Endothelial cell of umbilical vein (primary cell): Measurements from ENCODE around the gene RFX7. TPM values are rescaled to one million over a fixed set of nuclear protein-coding genes. Genes with fewer than 3 reads are reported as not detected.

Experiments
- BruUV-seq: library from RNA; stranded (reverse); fragments of 400-500 nt; replicated peaks from 2 replicates; lab custom pipeline; 2021; lab: Mats Ljungman, UMichigan
- CTCF ChIA-PET: fragments of 300-600, 350-600 bp; sonication (Branson Sonifier 250); formaldehyde crosslinking; loops from one replicate; lab custom pipeline; 2021; ENCODE audit warnings: antibody characterized with exemption, inconsistent platforms; lab: Charles Lee
- POLR2A ChIA-PET: fragments of 300-600, 350-600 bp; sonication (Branson Sonifier 250); formaldehyde crosslinking; loops from one replicate; lab custom pipeline; 2021; ENCODE audit warnings: antibody characterized with exemption, inconsistent platforms; lab: Charles Lee
- DNase-seq: peaks from one replicate; pipeline ENCODE4 v3.0.0-alpha.2; 2011; ENCODE audit warnings: low read depth, low spot score
- FAIRE-seq: peaks from 2 replicates; lab custom pipeline; 2011; peaks lifted over from hg19 to GRCh38; lab: Jason Lieb, UNC
- H2AFZ ChIP-seq: 2 replicates; pipeline ENCODE4 v1.6.0; 2012; ENCODE audit warnings: low read depth, low read length, control low read depth, inconsistent platforms
- H3K27ac ChIP-seq: 2 replicates; pipeline ENCODE4 v1.5.1; 2011; ENCODE audit warnings: low read depth, mild to moderate bottlenecking, control low read depth, low read length, moderate library complexity; ENCODE audit not compliant: insufficient read depth
- H3K27me3 ChIP-seq, 2 experiments: 2 replicates each; pipeline versions ENCODE4 v1.6.0 to v1.6.1; 2011; ENCODE audit warnings: low read length in 2 of 2, mixed read lengths in 1 of 2; ENCODE audit not compliant: control insufficient read depth in 2 of 2, insufficient read depth in 2 of 2
- H3K36me3 ChIP-seq, 2 experiments: 2 replicates in 1 of 2; 3 replicates in 1 of 2; pipeline ENCODE4 v1.5.1; 2011; ENCODE audit warnings: low read length in 2 of 2, mild to moderate bottlenecking in 1 of 2, moderate library complexity in 1 of 2; ENCODE audit not compliant: control insufficient read depth in 2 of 2, insufficient read depth in 2 of 2; ENCODE audit errors: extremely low read depth in 1 of 2
- H3K4me1 ChIP-seq: 3 replicates; pipeline ENCODE4 v1.5.1; 2011; ENCODE audit warnings: mild to moderate bottlenecking, low read length; ENCODE audit not compliant: control insufficient read depth, insufficient read depth; ENCODE audit errors: extremely low read depth
- H3K4me2 ChIP-seq: 2 replicates; pipeline ENCODE4 v1.6.1; 2011; ENCODE audit warnings: low read length, control low read depth, mixed read lengths; ENCODE audit not compliant: insufficient read depth
- H3K4me3 ChIP-seq, 3 experiments: fragments of 200-600 bp in 1 of 3; sonication (generic), shearing (Covaris generic) in 1 of 3; replicated peaks in 1 of 3; 2 replicates each; pipeline ENCODE4 v1.5.1; 2011 to 2016; ENCODE audit warnings: control low read depth in 3 of 3, low read length in 3 of 3, mild to moderate bottlenecking in 2 of 3, inconsistent platforms in 1 of 3, low read depth in 1 of 3, moderate library complexity in 1 of 3; ENCODE audit not compliant: insufficient read depth in 1 of 3
- H3K79me2 ChIP-seq: 2 replicates; pipeline ENCODE4 v1.6.0; 2012; ENCODE audit warnings: low read length, inconsistent platforms; ENCODE audit not compliant: control insufficient read depth, insufficient read depth
- H3K9ac ChIP-seq: replicated peaks from 2 replicates; pipeline ENCODE3; 2011; ENCODE audit warnings: low read length, control low read depth; ENCODE audit not compliant: insufficient read depth; ENCODE audit errors: extremely low read depth
- H3K9me1 ChIP-seq: replicated peaks from 3 replicates; pipeline ENCODE4 v1.6.0; 2011; ENCODE audit warnings: mild to moderate bottlenecking, low read length; ENCODE audit not compliant: control insufficient read depth, insufficient read depth; ENCODE audit errors: extremely low read depth
- H3K9me3 ChIP-seq: replicated peaks from 2 replicates; pipeline ENCODE4 v1.5.1; 2012; ENCODE audit warnings: low read length, inconsistent platforms; ENCODE audit not compliant: control insufficient read depth, insufficient read depth
- H4K20me1 ChIP-seq: replicated peaks from 2 replicates; pipeline ENCODE3; 2011; ENCODE audit warnings: mild to moderate bottlenecking, low read length; ENCODE audit not compliant: control insufficient read depth, insufficient read depth; ENCODE audit errors: extremely low read depth
- CTCF ChIP-seq, 2 donors: IDR thresholded peaks; 1 replicate in 1 of 2; 2 replicates in 1 of 2; pipeline ENCODE4 v1.5.1; 2011; ENCODE audit warnings: low read length in 2 of 2, mild to moderate bottlenecking in 2 of 2, moderate library complexity in 2 of 2, control low read depth in 1 of 2, inconsistent platforms in 1 of 2, low read depth in 1 of 2; ENCODE audit not compliant: insufficient read depth in 1 of 2; ENCODE audit errors: extremely low read depth in 1 of 2
- EZH2 ChIP-seq: IDR thresholded peaks from 2 replicates; pipeline ENCODE4 v1.6.1; 2012; ENCODE audit warnings: borderline replicate concordance, low read depth, mild to moderate bottlenecking, moderate library complexity, low read length, inconsistent platforms; ENCODE audit not compliant: severe bottlenecking
- FOS ChIP-seq: IDR thresholded peaks from 2 replicates; pipeline ENCODE4 v1.6.1; 2011; ENCODE audit warnings: mild to moderate bottlenecking, low read length, moderate library complexity, borderline replicate concordance; ENCODE audit not compliant: insufficient read depth
- GATA2 ChIP-seq: IDR thresholded peaks from 2 replicates; pipeline ENCODE4 v1.7.0; 2011; ENCODE audit warnings: low read depth, mild to moderate bottlenecking, moderate library complexity, mixed read lengths, low read length; ENCODE audit not compliant: insufficient read length, insufficient read depth
- JUN ChIP-seq: IDR thresholded peaks from 2 replicates; pipeline ENCODE4 v1.6.1; 2011; ENCODE audit warnings: borderline replicate concordance, low read depth; ENCODE audit not compliant: insufficient read length, insufficient read depth
- MYC ChIP-seq: IDR thresholded peaks from one replicate; pipeline ENCODE4 v1.6.1; 2011; ENCODE audit warnings: mild to moderate bottlenecking, low read depth, low read length
- POLR2A ChIP-seq: IDR thresholded peaks from 2 replicates; pipeline ENCODE4 v1.6.1; 2012; ENCODE audit warnings: low read depth, mild to moderate bottlenecking, control low read depth, low read length
- POLR2AphosphoS5 ChIP-seq: IDR thresholded peaks from 2 replicates; pipeline ENCODE4 v1.6.1; 2012; ENCODE audit warnings: low read depth, mild to moderate bottlenecking, control low read depth, low read length, moderate library complexity; ENCODE audit not compliant: insufficient read depth
- dilution Hi-C: fragments of 300-500 bp; cut with MboI; formaldehyde crosslinking; loops from one replicate; pipeline ENCODE4 v1.15.0; 2019; ENCODE audit warnings: low sequenced_read_pairs; ENCODE audit not compliant: extremely low pct_ligation_motif_present
- intact Hi-C: fragments of 100-400 bp; cut with micrococcal nuclease; formaldehyde crosslinking; loops from one replicate; pipeline ENCODE4 v1.10.0; 2022
- polyA plus RNA-seq, 4 experiments: library from polyadenylated mRNA; depleted of rRNA in 3 of 4; stranded (reverse) in 3 of 4; unstranded in 1 of 4; fragments of >200 nt; gene quantifications; 2 replicates each; pipeline versions ENCODE4 v1.2.1 to v1.2.3, GENCODE V29; 2011 to 2012; ENCODE audit warnings: missing spikeins in 1 of 4
- total RNA-seq: library from RNA; stranded (reverse); gene quantifications from 2 replicates; pipeline ENCODE4 v1.2.3, GENCODE V29; 2021
- TF ChIP-seq, protein P1 (sequence below): IDR thresholded peaks from 2 replicates; pipeline ENCODE4 v1.6.1; 2011; ENCODE audit not compliant: insufficient read depth, insufficient read length

RFX7 gene
- total and polyA plus RNA-seq, 2 donors (not counting 3 experiments of a cell fraction or from before 2014, with no cell fraction given) = 6.3 to 23.0 TPM

DNA sequence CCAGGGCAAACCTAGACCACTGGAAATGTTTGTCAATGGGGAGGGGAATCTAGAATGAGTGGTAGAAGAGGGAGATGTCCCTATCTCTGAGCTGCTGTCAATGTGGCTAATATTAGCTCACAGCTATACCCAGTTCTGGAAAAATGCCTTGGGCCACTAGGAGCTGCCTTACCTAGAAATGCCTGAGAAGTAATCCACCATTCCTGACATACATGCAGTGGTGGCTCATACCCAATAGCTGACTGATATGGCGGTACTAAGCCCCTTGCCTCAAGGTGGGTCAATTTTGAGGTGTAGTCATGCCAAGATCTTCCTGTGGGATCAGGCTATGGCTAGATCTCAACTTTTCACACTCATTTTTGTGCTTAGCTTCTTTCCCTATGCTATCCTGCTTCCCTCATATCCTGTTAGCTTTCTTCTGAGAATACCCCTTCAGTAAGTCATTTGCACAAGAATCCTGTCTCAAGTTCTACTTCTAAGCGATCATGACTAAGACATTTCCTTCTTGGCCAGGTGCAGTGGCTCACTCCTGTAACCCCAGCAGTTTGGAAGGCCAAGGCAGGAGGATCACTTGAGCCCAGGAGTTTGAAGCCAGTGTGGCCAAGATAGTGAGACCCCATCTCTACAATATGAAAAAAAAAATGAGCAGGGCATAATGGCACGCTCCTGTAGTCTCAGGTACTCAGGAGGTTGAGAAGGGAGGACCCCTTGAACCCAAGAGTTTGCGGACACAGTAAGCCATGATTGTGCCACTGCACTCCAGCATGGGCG, 49.1 kb upstream of the RFX7 start:
- DNase-seq = no peak
- Histone ChIP-seq H4K20me1 (no peaks in the 10 kb centered on the region), H3K36me3 (no peaks in the 10 kb centered on the region), H3K79me2 (no peaks in the 10 kb centered on the region), H3K9me1 (no peaks in the 10 kb centered on the region), H3K4me3 (no peak overlapping the region), H3K27ac (no peak overlapping the region), H3K4me2 (no peak overlapping the region), H3K9ac (no peak overlapping the region), H3K27me3 (no peaks in the 10 kb centered on the region), H3K4me1 (no peaks in the 10 kb centered on the region), H2AFZ (no peak overlapping the region), H3K9me3 (no peaks in the 10 kb centered on the region)
- TF ChIP-seq CTCF (IDR thresholded peaks at IDR 0.05; ENCODE audit: extremely low read depth in 1 of 2, insufficient read depth in 1 of 2, low read depth in 1 of 2, low read length in 2 of 2) (no peak), POLR2AphosphoS5 (no peak), POLR2A (no peak), MYC (no peak), FOS (no peak), JUN (no peak), EZH2 (no peak), GATA2 (no peak)
- TF ChIP-seq, protein P1, sequence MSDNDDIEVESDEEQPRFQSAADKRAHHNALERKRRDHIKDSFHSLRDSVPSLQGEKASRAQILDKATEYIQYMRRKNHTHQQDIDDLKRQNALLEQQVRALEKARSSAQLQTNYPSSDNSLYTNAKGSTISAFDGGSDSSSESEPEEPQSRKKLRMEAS = no peak
- dilution Hi-C loops (no loop called here), intact Hi-C loops (no loop called here)
- ChIA-PET POLR2A (interaction anchor here (0.6 kb wide), 1 partner anchor 41 kb away, joined by 3 read pairs; no protein-coding TSS in a partner anchor), CTCF (interaction anchor here (2.9 kb wide), 1 partner anchor 44 kb away, joined by 9 read pairs; no protein-coding TSS in a partner anchor)
- no peak for FAIRE-seq
- BruUV-seq = no TSS peak
